Iris pigment epithelial cell (primary cell): ENCODE results near the gene CSF1.

Source experiments
- DNase-seq: peaks from one replicate; pipeline ENCODE4 v3.0.0-alpha.2; 2011; ENCODE audit warnings: low read depth

CSF1 gene

GRCh38 chr1:109901524-109902145 lies 9.0 kb upstream of the CSF1 start:
- DNase-seq, result no peak

- DNase-seq, result no peak
Observed at GRCh38 chr1:109902204-109902985, 8.3 kb upstream of the CSF1 start.

DNA sequence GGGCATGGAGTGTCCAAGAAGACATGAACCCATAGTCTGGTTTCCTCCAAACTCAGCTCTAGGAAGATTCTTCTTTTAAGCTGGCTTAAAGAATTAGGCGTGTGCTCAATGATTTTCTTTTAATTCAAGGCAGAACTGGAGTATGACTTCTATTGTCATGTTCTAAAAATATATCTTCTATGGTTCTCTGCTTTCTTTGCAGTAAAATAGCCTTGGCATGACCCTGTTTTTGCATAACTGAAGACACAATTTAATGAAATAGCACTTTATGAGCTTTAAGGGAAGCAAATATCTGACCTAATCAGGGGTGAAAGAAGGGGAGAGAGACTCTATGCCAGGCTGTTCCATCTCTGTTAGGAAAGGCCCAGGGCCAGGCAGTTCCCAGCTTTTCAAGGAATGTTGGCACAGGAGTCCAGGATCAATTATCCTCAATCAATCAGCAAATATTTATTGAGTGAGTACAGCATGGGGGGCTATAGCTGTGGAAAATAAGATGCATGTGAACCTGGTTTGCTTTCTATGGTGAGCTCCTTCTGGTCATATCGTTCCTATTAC lies 7.2 kb upstream of the CSF1 start:
- DNase-seq, result no peak

GRCh38 chr1:109904105-109904817 lies 6.4 kb upstream of the CSF1 start:
- DNase-seq, result no peak

- DNase-seq, result no peak
Observed at GRCh38 chr1:109905491-109905890, 5.2 kb upstream of the CSF1 start.

DNA sequence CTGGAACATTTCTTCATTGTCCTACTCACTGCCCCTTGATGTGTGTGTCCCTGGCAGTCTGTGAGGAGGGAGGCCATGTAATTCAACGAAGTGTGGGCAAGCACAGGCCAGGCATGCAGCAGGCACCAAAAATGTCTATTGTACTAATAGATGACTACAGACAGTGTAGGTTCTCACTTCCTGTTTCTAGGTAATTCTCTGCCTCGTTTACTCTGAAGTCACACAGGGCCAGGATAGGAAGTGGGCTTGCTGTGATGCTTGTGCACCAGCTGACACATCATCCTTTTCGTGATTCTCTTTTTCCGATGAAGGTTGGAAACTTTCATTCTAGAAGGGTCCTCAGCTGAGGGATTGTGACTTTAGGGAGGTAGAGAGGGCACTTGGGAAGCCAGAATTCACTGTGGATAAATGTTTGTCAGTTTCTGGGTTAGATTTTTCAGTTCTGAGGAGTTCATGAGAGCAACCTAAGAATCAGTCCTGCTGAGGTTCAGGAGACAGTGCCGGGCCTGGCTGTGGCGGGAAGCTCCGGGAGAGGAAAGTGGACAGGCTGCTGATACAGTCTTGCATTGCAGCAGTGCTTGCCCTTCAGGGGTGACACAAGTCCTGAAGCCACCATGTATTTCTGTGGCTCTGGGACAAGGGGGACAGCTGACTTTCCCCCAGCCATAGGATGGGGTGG lies 4.3 kb upstream of the CSF1 start:
- DNase-seq, result no peak

GRCh38 chr1:109906839-109907180 lies 3.8 kb upstream of the CSF1 start:
- DNase-seq, result no peak

DNA sequence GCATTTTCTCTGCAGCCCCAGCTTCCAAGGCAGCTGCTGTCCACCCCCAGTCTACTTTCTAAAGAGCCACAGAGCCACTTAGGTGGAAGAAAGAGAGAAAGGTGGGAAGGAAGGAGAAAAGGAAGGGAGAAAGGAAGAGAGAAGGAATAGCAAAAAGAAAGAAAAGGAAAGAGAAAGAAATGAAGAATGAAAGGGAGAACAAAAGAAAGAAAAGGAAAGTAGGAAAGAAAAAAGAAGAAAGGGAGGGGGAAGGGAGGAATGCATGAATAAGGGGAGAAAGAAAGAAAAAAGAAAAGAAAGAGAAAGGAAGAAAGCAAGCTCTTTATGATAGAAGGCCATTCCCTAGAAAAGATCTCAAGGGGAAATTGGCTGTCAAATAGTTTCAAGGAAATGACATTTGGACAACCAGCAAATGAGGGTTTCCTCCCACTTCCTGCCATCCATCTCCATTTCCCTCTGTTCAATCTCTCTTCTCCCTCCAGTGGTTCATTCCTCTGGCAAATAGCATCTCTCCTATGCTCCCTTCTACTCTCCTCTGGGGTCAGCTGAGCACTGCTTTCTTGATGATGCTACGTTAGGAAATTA lies 3.4 kb upstream of the CSF1 start:
- no peak for DNase-seq

DNA sequence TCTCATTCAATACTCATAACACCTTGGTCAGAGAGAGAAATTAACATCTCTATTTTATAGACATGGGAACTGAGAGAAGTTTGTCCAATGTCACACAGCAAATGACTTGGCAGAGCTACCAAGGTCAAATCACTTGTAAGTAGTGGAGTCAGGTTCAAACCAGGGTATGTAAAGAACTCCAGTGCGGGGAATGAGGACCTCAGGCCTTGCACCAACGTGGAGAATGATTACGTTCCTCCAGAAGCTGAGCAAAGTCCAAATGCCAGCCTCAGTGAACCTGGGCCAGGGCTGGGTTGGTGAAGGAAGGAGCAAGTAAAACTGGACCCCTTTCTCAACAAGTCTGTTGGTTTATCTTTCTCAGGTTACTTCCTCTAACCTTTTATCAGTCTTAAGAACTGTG lies 1.8 kb upstream of the CSF1 start:
- DNase-seq, result no peak

DNA sequence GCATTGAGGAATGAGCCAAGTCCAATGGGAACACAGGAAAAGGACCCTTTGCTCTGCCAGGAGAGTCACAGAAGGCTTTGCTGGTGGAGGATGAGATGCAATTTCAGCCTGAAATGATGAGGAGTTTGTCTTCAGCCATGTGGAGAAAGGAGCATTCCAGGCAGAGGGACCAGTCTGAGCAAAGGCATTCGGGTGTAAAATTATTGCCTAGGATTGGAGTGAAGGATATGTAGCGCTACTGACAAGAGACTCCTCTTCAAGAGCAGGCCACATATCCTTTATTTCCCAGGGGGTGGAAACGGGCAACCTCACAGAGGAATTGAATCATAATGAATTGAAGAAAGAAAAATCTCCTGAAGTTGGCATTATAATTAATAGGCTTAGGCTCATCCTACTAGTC lies 1.1 kb upstream of the CSF1 start:
- DNase-seq, result no peak

DNA sequence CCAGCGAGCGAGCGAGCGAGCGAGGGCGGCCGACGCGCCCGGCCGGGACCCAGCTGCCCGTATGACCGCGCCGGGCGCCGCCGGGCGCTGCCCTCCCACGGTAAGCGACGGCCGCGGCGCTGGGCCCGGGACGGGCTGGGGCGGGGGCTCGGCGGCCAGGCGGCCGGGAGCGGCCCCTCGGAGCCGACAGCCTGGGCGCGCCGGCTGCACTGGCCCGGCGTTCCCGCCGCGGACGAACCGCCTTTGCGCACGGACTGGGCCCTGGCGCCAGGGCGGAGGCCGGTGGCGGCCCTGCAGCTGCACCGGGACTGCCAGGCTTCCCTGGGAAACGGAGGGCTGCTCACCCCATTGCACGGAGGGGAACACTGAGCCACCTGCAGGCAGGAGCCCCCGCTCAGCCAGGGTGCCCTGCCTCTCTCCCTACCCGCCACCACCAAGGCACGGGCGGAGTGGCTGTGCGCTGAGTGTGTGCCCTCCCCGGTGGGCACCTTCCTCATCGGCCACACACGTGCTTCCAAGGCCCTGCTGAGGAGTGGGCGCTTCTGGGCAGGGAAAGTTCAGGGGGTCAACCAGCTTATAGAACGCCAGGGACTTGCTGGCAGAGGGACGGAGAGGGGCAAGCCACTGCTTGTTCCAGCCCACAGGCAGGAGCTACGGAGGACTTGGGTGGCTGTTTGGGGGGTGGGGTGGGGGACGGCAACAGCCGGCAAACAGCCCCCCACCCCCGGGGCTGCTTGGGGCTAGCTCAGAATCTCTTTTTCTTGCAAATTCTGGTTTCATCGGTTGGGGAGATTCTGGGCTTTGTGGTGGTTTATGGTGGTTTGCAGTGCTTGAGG lies 532 bp downstream of the CSF1 start:
- no peak for DNase-seq

DNA sequence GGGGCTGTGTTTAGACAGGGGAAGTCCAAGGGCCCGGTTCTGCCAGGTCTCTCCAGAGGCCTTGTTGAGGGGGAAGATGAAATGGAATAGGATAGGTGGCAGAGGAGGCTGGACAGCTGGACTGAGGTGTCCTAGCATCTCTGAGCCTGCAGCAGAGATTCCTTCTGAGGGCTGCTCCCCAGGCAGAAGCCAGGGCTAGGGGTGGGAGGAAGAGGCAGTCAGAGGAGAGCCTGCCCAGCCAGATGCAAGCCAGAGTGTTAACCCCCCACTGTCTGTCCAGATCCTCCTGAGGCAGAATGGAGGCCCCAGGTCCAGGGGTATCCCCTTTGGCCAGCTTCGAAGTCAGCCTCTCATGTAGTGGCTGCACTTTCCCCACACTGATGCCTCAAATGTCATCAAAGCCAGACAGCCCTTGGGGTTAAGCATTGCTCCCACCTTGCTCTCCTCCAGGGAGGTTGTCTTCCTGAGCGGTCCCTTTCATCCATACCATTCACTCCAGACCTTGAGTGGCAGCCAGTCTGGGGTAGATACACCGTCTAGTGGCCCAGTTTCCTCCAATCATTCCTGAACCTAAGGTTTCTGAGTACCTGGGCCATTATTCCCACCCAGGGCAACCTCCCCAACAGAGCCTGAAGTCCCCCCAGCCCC lies 1.7 kb downstream of the CSF1 start:
- no peak for DNase-seq

- DNase-seq, result no peak
Observed at GRCh38 chr1:109912873-109913272, 2.2 kb downstream of the CSF1 start.

DNA sequence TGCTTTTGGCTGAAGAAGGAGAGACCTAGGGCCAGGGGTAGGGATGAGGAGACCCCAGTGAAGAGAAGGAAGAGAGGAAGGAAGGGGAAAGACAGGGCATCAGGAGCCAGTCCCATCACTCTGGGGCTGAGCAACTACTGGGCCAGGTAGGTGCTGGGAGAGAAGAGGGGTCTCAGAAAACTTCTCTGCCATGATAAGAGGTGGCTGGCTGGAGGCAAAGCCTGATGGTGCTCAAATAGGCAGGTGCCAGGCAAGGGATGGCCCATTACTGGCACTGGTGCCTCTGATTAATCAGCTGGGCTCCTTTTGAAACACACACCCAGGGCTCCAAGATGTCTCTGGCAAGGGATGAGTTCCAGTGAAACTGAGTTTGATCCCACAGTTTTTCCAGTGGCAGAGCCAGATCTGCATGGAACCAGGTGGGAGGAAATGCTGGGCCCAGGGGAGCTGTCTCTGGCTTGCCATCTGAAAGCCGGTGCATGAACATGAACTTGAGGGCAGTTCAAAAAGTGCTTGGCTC lies 2.8 kb downstream of the CSF1 start:
- DNase-seq, result no peak

DNA sequence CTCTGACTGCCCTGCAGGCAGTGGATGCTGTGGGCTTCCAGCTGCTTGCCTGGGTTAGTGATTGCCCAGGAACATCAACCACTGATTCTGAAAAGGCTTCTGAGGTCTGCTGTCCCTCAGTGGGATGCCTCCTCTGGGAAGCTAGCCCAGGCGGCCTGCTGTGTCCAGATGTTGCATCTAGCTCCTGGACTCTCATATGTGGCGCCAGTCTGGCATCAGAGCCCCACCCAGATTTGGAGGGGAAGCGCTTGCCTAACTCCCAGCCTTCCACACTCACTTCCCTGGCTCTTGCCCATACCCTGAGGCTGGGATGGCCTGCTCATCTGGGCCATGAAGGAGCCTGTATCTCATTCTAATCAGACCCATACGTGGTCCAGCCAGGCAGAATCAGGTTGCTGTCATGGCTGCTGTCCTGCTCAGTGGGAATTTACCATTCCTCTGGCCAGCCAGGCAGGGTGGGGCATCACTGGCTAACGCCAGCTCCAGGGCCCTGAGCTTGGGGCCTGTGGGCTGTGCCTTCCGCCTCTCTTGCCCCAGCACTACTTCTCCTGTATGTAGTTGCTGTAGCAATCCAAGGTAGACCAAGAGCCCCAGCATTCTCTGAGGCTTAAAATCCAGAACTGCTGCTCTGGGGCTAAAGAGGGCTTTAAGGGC lies 4.1 kb downstream of the CSF1 start:
- no peak for DNase-seq

- no peak for DNase-seq
Observed at GRCh38 chr1:109917051-109917767, 6.6 kb downstream of the CSF1 start.

DNA sequence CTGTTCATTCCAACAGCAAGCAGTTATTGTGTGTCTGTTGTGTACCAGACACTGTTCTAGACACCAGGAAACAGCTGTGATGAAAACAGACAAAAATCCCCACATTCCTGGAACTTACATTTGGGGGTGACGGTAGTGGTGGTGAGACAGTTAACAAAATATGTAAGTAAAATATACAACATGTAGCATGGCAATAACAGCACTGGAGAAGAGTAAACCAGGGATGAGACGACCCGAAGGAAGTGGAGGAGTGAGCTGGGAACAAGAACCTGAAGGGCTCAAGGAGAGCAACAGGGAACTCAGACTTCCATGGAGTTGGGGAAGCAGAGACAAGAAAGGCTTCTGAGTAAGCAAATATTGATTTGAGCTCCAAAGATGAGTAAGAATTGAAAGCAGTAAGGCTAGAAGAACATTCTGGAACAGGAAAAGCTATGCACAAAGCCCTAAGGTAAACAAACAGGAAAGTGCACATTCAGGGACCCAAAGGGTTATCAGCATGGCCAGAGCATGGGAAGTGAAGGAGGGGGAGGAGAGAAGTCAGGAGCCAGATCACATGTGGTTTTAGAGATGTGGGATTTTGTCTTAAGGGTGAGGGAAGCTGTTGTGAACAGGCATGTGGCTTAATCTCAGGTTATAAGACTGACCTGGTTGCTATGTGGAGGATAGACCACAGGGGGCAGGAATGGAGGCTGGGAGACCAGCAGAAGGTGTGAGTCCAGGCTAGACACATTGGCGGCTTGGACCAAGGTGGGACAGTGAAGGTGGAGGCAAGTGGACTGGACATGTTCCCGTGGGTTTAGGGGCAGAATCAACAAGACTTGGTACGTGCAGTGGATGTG lies 7.3 kb downstream of the CSF1 start:
- peak; percentile 71 for DNase-seq

- DNase-seq, result no peak
Observed at GRCh38 chr1:109918671-109919070, 8.0 kb downstream of the CSF1 start.
